GM13976 (cell line): ENCODE data around the gene KIAA1958.

ENCODE experiments used
- DNase-seq: peaks from one replicate; pipeline ENCODE4 v3.0.0; 2012; ENCODE audit warnings: low spot score
- in situ Hi-C: fragments of 300-500 bp; cut with MboI; formaldehyde crosslinking; loops from one replicate; pipeline ENCODE4 v1.12.0; 2022; ENCODE audit warnings: low sequenced_read_pairs, mixed read lengths, inconsistent platforms; ENCODE audit not compliant: unreplicated experiment
- TF ChIP-seq, protein P1 (sequence below): IDR thresholded peaks from 2 replicates; pipeline ENCODE4 v1.5.1; 2012; ENCODE audit warnings: borderline replicate concordance, mild to moderate bottlenecking; ENCODE audit not compliant: insufficient read depth; ENCODE audit errors: extremely low read depth, missing control alignments, control extremely low read depth

The KIAA1958 gene, protein sequence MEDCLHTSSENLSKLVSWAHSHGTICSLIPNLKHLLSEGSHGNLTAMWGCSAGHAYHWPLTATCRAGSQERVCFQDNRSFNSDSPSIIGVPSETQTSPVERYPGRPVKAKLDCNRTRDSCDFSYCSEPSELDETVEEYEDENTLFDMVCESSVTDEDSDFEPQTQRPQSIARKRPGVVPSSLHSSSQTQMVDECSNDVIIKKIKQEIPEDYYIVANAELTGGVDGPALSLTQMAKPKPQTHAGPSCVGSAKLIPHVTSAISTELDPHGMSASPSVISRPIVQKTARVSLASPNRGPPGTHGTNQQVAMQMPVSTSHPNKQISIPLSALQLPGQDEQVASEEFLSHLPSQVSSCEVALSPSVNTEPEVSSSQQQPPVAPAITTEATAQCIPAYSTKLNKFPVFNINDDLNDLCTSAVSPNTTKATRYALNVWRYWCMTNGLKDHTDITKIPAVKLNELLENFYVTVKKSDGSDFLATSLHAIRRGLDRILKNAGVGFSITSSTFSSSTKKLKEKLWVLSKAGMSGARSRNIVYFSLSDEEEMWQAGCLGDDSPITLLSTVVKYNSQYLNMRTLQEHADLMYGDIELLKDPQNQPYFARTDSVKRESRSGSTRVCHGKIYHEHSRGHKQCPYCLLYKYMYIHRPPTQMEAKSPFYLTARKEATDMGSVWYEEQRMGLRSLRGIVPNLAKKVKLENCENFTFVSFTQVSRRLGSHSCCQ

GRCh38 chr9:112486221-112487007, at the start of gene KIAA1958:
KIAA1958 (plus strand) TSS chr9:112486827; CDS start chr9:112574081, 87,254 bp downstream.
- in situ Hi-C loops: no loop called here
- TF ChIP-seq, protein P1, sequence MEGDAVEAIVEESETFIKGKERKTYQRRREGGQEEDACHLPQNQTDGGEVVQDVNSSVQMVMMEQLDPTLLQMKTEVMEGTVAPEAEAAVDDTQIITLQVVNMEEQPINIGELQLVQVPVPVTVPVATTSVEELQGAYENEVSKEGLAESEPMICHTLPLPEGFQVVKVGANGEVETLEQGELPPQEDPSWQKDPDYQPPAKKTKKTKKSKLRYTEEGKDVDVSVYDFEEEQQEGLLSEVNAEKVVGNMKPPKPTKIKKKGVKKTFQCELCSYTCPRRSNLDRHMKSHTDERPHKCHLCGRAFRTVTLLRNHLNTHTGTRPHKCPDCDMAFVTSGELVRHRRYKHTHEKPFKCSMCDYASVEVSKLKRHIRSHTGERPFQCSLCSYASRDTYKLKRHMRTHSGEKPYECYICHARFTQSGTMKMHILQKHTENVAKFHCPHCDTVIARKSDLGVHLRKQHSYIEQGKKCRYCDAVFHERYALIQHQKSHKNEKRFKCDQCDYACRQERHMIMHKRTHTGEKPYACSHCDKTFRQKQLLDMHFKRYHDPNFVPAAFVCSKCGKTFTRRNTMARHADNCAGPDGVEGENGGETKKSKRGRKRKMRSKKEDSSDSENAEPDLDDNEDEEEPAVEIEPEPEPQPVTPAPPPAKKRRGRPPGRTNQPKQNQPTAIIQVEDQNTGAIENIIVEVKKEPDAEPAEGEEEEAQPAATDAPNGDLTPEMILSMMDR: no peak
- DNase-seq: peak; percentile 97

DNA sequence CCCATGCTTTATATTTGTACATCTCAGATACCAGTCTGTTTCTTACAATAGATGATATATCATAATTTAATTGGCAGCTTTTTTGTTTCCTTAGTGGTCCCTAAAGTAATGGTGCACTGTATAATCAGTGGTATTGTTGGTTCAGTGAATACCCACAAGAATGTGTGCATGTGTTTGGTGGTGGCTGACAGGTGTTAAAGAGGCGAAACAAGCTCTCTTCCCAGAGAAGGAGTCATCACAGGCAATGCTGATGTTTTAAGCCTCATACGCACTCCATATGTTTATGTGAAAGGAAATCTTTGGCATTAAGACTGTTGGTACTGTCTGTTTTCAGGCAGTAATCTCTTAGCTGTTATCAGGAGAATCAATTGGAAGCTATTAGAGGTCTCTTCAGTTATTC, 49.2 kb upstream of the KIAA1958 start:
- in situ Hi-C loops: no loop called here
- DNase-seq: no peak
- TF ChIP-seq, protein P1: no peak

GRCh38 chr9:112439171-112439570, 47.5 kb upstream of the KIAA1958 start:
- in situ Hi-C loops: no loop called here
- TF ChIP-seq, protein P1: no peak
- DNase-seq: no peak

DNA sequence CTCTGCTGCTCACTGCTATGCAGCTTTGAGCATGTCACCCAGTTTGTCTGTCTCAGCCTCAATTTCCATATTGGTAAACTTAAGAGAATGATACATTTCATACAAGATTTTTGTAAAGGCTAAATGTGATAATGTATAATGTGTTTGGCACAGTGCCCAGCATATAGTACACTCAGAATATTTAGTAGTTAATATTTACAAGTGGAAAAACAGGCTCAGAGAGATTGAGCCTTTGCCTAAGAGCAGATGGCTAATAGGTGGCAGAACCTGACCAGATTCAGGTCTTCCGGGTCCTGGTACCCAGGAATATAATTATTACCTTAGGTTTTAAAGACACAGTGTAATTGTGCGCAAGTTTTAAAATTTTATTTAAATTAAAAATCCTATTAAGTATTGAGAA, 46.8 kb upstream of the KIAA1958 start:
- DNase-seq: no peak
- TF ChIP-seq, protein P1: no peak
- in situ Hi-C loops: no loop called here

DNA sequence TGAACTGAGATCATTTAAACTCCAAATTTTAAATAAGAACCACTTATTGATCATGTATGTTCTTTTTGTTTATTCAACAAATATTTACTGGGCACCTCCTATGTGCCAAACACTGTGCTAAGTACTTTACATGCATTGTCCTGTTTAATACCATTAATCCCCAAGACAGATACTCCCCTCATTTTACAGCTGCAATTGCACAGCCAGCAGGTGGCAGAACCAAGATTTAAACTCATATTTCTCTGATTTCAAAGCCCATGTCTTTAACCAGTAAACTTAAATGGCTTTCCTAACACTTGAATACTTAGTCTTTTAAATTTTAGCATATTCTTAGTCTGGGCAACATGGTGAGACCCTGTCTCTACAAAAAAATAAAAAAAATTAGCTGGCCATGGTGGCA, 43.4 kb upstream of the KIAA1958 start:
- in situ Hi-C loops: no loop called here
- no peak for DNase-seq
- TF ChIP-seq, protein P1: peak; percentile 37

DNA sequence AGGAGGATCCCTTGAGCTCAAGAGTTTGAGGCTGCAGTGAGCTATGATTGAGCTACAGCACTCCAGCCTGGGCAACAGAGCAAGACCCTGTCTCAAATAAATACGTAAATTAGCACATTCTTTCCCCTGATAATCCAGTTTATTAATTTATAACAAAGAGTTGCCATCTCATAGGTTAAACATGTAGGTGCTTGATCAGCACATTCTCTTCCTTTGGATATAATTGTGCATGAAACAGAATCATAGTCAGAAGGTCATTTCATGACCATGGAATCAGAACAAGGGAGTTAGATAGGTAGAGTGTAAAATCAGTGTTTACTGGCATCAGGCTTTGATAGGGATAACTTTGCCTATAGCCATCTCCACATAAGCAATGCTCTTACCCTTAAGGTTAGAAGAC, 43.0 kb upstream of the KIAA1958 start:
- no peak for DNase-seq
- TF ChIP-seq, protein P1: no peak
- in situ Hi-C loops: no loop called here
